Posterior cingulate gyrus (tissue), 11 donors: ENCODE data around the gene POLR1A.
"Not testable (repeated sequence)": the region's sequence is repeated elsewhere in the genome, so short reads cannot be mapped to it uniquely, and the experiment has no call there.

Experiments used
- DNase-seq, 10 donors: peaks; one replicate each; pipeline versions ENCODE4 v3.0.0 to v3.0.0-alpha.2; 2020 to 2021; ENCODE audit warnings: mixed read lengths in 3 of 10
- intact Hi-C: fragments of 100-400 bp; cut with DNase I; formaldehyde crosslinking; loops from one replicate; pipeline ENCODE4 v1.15.1; 2023

Gene POLR1A

GRCh38 chr2:86006524-86006923, 99.2 kb downstream of the POLR1A start:
- intact Hi-C loops = no loop called here
- DNase-seq = no peak

DNA sequence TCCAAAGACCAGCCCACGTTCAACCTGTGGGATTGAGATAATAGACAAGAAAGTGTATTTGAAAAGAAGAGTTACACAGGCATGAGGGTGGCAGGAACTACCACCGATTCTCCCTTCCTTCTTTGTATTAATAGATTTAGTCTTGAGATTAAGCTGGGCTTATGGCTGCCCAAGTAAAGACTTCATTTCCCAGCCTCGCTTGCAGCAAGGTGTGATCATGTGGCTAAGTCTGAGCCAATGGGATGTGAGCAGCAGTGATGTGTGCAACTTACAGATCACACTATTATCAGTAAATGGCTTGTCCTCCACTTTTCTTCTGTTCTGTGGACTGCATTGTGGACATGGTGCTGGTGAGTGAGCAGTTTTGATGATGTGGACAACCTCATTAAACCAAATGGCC, 101.7 kb downstream of the POLR1A start:
- intact Hi-C loops = no loop called here
- no peak for DNase-seq

DNA sequence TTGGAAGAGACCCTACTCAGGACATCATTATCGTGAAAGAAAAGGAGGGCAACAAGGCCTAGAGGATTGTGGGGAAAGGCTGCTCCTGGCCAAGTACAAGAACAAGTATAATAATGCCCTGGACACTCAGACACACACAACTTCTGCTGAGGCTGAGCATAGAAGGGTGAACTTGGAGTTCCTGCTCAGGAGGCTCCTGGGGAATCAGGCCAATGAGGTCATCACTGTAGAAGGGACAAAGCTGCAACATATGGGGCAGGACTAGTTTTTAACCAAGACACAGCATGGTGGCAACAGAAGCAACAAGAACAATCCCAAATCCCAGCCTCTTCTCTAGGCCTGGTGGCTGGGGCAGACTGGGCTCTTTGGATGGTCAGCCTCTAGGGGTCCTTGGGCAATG, 102.6 kb downstream of the POLR1A start:
- intact Hi-C loops = no loop called here
- DNase-seq = no peak

DNA sequence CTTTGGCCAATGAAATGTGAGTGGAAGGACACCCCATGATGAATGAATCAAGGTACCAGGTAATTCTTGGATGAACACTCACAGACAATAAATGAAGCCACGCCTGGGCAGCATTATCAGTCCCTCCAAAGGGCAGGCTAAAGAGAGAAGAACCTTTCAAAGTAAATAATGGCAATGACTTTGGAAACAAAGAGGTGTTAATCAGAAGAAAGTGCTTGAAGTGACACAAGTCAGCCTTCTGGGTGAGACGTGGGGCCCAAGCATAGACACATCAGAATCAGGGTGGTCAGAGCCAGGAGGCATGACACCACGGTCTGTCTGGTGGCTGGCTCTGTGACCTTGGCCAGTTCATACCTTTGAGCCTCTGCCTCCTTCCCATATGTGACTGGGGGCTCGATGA, 103.3 kb downstream of the POLR1A start:
- intact Hi-C loops = no loop called here
- peak in 1 of 10 donors; percentile 46 for DNase-seq

- peak in 1 of 10 donors; percentile 10 for DNase-seq
- intact Hi-C loops = no loop called here
Measured at GRCh38 chr2:86001326-86001725, 104.4 kb downstream of the POLR1A start.

- intact Hi-C loops = no loop called here
- DNase-seq = no peak
Measured at GRCh38 chr2:86000938-86001312, 104.8 kb downstream of the POLR1A start.

DNA sequence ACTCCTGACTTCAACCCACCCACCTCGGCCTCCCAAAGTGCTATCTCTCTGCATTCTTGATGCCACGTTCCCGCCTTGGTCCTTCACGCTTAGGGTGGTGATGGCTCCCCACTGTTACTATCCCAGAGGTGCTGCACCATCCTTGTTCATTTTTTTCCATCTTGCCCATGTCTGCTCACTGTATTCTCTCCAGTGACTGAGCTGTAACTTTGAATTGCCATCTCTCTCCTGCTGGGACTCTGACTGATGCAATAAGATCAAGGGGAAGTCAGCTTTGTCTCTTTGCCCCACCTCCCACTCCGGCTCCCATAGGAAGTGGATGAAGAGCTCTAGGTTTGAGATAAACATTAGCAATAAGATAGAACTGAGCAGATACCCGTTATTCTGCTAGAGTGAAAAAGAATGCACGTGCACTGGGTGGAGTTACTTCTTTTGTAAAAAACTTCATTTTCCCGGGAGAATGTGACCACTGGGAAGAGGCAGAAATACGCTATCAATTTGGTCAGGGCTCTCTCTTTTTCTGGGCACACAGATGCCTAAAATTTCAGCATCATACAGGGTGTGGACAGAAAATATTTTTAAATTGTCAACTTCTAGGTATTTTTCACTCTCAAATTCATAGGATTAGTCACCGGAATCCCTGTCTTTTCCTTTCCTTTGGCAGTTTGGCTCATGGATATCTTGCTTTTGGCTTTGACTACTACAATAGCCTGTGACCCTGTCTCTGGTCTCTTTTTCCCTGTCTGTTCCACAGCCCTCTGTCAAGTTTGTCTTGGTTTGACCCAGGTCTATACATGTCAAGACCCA, 105.4 kb downstream of the POLR1A start:
- DNase-seq = peak in 1 of 10 donors; percentile 23
- intact Hi-C loops = no loop called here

- intact Hi-C loops = no loop called here
Measured at GRCh38 chr2:85999061-85999831, 106.4 kb downstream of the POLR1A start.

GRCh38 chr2:85998071-85998991, 107.4 kb downstream of the POLR1A start:
- intact Hi-C loops = no loop called here
- DNase-seq = peak in 1 of 10 donors; percentile 76

More at GRCh38 chr2:85999061-85999831, 106.4 kb downstream of the POLR1A start:
- peak in 1 of 10 donors; percentile 53 for DNase-seq

DNA sequence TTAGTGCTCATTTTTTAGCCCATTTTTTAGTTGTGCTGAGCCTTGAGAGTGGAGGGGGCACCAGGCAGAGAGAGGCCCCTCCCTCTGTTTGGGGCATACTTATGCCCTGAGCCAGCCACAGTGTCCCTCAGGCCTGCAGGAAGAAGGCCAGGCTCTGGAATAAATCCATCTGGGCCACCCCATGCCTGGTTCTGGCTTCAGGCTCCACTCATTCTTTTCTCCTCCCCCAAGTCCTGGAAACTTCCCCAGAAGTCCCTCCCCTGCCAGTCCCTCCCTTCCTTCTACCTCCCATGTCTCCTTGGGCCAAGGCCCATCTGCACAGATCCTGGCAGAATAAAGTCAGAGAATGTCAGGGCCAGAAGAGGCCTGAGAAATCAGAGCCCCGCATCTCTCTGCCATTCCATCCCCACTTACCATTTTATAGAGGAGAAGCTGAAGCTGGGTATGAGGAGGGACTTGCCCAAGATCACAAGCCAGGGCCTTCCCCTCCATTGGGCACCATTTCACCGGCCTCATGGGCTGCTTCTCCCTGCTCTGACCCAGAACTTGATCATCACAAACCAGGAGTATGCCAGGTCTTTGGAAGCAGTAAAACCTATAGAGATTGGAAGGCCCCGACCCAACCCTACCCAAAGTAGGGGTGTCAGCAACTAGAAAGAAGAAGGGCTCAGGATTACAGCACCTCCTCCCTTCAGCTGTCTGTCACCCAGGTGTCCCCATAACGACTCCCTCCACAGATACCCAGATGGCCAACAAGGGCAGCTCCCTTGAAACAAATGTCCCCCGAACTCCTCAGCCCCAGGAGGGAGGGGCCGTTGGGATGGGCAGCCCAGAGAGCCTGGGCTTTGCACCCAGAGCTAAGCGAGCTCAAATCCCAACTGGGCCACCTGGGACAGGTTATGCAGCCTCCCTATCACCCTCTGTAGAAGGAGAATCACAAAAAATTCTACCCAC, 108.4 kb downstream of the POLR1A start:
- intact Hi-C loops = no loop called here

GRCh38 chr2:85996591-85996990, 109.1 kb downstream of the POLR1A start:
- DNase-seq = no peak
- intact Hi-C loops = no loop called here

More for the DNA sequence above, 108.4 kb downstream of the POLR1A start:
- DNase-seq = peak in 4 of 10 donors; percentile 2 to 80 (median 36)

- intact Hi-C loops = no loop called here
- DNase-seq = no peak
Measured at GRCh38 chr2:85995648-85996529, 109.8 kb downstream of the POLR1A start.

DNA sequence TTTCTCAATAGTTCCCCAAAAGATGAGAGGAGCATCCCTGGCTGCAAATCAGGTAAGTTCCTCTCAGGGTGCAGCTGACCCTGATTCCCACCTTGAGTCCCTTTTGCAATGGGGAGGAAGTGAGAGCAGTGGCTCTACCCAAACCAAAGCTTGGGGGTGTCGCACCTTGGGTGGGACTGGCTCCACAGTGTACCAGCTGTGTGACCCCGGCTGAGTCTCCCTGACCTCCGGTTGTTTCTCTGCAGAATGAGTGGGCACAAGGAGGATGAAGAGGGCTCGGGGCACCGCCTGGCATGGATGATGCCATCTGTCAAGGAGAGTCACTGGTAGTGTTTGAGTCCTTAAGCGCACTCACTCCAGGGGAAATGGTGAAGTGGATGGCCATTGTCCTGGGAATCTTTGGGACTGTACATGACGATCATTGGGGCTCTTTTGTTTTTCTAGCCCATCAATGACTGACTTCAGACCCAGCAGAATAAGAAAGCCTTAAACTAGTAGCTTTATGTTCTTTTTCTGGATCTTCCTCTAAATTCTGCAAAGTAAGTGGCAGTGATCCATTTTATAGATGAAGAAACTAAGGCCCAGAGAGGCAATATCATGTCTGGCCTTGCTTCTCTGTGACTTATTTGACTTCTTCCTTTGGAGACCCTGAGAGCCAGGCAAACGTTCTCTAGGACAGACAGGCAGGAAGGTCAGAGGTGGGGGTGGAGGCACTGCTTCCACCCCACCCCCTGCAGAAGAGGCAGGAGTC, 110.6 kb downstream of the POLR1A start:
- intact Hi-C loops = no loop called here
- DNase-seq = no peak

DNA sequence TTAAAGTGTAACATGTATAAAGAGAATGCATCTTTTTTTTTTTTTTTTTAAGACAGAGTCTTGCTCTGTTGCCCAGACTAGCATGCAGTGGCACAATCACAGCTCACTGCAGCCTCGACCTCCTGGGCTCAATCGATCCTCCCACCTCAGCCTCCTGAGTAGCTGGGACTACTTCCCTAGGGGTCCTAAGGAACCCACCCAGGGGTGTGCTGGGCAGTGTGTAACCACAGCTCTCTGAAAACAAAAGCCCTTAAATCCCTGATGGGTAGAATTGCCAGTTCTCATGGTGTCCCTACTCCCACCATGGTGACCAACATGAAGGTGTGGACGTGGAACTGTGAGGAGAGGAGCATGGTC, 111.3 kb downstream of the POLR1A start:
- DNase-seq = no peak
- intact Hi-C loops = no loop called here

- DNase-seq = no peak
- intact Hi-C loops = no loop called here
Measured at GRCh38 chr2:85992611-85993010, 113.1 kb downstream of the POLR1A start.

GRCh38 chr2:85992053-85992452, 113.6 kb downstream of the POLR1A start:
- DNase-seq, intact Hi-C loops: not testable (repeated sequence)

DNA sequence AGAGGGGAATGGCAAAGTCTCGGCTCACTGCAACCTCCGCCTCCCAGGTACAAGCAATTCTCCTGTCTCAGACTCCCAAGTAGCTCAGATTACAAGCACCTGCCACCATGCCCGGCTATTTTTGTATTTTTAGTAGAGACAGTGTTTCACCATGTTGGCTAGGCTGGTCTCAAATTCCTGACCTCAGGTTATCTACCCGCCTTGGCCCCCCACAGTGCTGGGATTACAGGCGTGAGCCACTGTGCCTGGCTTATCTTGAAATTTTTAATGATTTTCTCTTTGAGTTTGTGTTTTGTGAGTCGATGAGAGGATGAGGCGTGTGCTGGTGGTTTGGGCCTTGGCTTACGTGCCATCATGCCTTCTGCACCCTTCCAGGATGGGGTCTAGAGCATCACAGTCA, 115.6 kb downstream of the POLR1A start:
- DNase-seq = no peak
- intact Hi-C loops = no loop called here

GRCh38 chr2:85989288-85989865, 116.3 kb downstream of the POLR1A start:
- intact Hi-C loops = no loop called here
- no peak for DNase-seq
